ENCODE data around the gene CLCN3.
A peak's percentile ranks its signal among the peaks of the same experiment; 100 is the strongest.
"Not testable (repeated sequence)": the region's sequence is repeated elsewhere in the genome, so short reads cannot be mapped to it uniquely, and the experiment has no call there.

CLCN3 gene

GRCh38 chr4:169657470-169658107, 37.2 kb downstream of the CLCN3 start:
- DNase-seq (ENCODE audit: low read depth in 2 of 2), result no peak

GRCh38 chr4:169658196-169658595, 37.8 kb downstream of the CLCN3 start:
- DNase-seq (ENCODE audit: low read depth in 2 of 2), result no peak

- DNase-seq (ENCODE audit: low read depth in 2 of 2), result no peak
Measured at GRCh38 chr4:169658975-169659715, 38.8 kb downstream of the CLCN3 start.

- DNase-seq (ENCODE audit: low read depth in 2 of 2), result peak; percentile 30 to 36
Measured at GRCh38 chr4:169659716-169660670, 39.6 kb downstream of the CLCN3 start.

GRCh38 chr4:169660929-169661328, 40.6 kb downstream of the CLCN3 start:
- no peak for DNase-seq (ENCODE audit: low read depth in 2 of 2)

GRCh38 chr4:169661761-169662160, 41.4 kb downstream of the CLCN3 start:
- DNase-seq (ENCODE audit: low read depth in 2 of 2), result no peak

GRCh38 chr4:169662206-169662605, 41.8 kb downstream of the CLCN3 start:
- no peak for DNase-seq (ENCODE audit: low read depth in 2 of 2)

GRCh38 chr4:169663402-169663801, 43.0 kb downstream of the CLCN3 start:
- DNase-seq (ENCODE audit: low read depth in 2 of 2), result no peak

- DNase-seq (ENCODE audit: low read depth in 2 of 2), result no peak
Measured at GRCh38 chr4:169663831-169664230, 43.5 kb downstream of the CLCN3 start.

GRCh38 chr4:169664615-169665014, 44.2 kb downstream of the CLCN3 start:
- DNase-seq (ENCODE audit: low read depth in 2 of 2), result no peak

GRCh38 chr4:169665046-169665737, 44.8 kb downstream of the CLCN3 start:
- DNase-seq (ENCODE audit: low read depth in 2 of 2), result no peak

GRCh38 chr4:169668069-169668721, 47.8 kb downstream of the CLCN3 start:
- no peak for DNase-seq (ENCODE audit: low read depth in 2 of 2)

GRCh38 chr4:169675825-169676224, 55.4 kb downstream of the CLCN3 start:
- no peak for DNase-seq (ENCODE audit: low read depth in 2 of 2)

GRCh38 chr4:169677150-169677748, 56.9 kb downstream of the CLCN3 start:
- no peak for DNase-seq (ENCODE audit: low read depth in 2 of 2)

GRCh38 chr4:169678486-169678885, 58.1 kb downstream of the CLCN3 start:
- not testable (repeated sequence) for DNase-seq (ENCODE audit: low read depth in 2 of 2)

- not testable (repeated sequence) for DNase-seq (ENCODE audit: low read depth in 2 of 2)
Measured at GRCh38 chr4:169678951-169679591, 58.7 kb downstream of the CLCN3 start.

GRCh38 chr4:169682372-169683047, 62.1 kb downstream of the CLCN3 start:
- DNase-seq (ENCODE audit: low read depth in 2 of 2), result no peak

GRCh38 chr4:169689681-169690080, 69.3 kb downstream of the CLCN3 start:
- no peak for DNase-seq (ENCODE audit: low read depth in 2 of 2)

- no peak for DNase-seq (ENCODE audit: low read depth in 2 of 2)
Measured at GRCh38 chr4:169690787-169691186, 70.4 kb downstream of the CLCN3 start.

GRCh38 chr4:169698331-169698730, 78.0 kb downstream of the CLCN3 start:
- no peak for DNase-seq (ENCODE audit: low read depth in 2 of 2)
